Stimulated activated CD4-positive, alpha-beta T cell treated with anti-CD3 and anti-CD28 coated beads, Interleukin-4, amount 100 ng/mL, for 1 hour (primary cell): ENCODE measurements around the gene WNT5A.

Source experiments
- DNase-seq: peaks from one replicate; pipeline ENCODE4 v3.0.0-alpha.2; 2020

Gene WNT5A

GRCh38 chr3:55480911-55481743 is 6.0 kb downstream of the WNT5A start:
- no peak for DNase-seq

GRCh38 chr3:55477306-55478303 is 9.5 kb downstream of the WNT5A start:
- DNase-seq, result no peak

GRCh38 chr3:55476515-55476914 is 10.6 kb downstream of the WNT5A start:
- no peak for DNase-seq

- no peak for DNase-seq
Observed at GRCh38 chr3:55474213-55474632, 12.9 kb downstream of the WNT5A start.

GRCh38 chr3:55473788-55474187 is 13.3 kb downstream of the WNT5A start:
- no peak for DNase-seq

GRCh38 chr3:55471522-55472280 is 15.4 kb downstream of the WNT5A start:
- no peak for DNase-seq

GRCh38 chr3:55471084-55471483 is 16.0 kb downstream of the WNT5A start:
- DNase-seq, result no peak

- no peak for DNase-seq
Observed at GRCh38 chr3:55469957-55470526, 17.1 kb downstream of the WNT5A start.

GRCh38 chr3:55468251-55468650 is 18.9 kb downstream of the WNT5A start:
- no peak for DNase-seq

- no peak for DNase-seq
Observed at GRCh38 chr3:55467099-55467498, 20.0 kb downstream of the WNT5A start.

GRCh38 chr3:55466526-55466925 is 20.6 kb downstream of the WNT5A start:
- no peak for DNase-seq

- DNase-seq, result no peak
Observed at GRCh38 chr3:55461896-55462295, 25.2 kb downstream of the WNT5A start.

- no peak for DNase-seq
Observed at GRCh38 chr3:55459838-55460237, 27.3 kb downstream of the WNT5A start.

- DNase-seq, result no peak
Observed at GRCh38 chr3:55458181-55458790, 28.8 kb downstream of the WNT5A start.

GRCh38 chr3:55455915-55456314 is 31.2 kb downstream of the WNT5A start:
- DNase-seq, result no peak

GRCh38 chr3:55454611-55455010 is 32.5 kb downstream of the WNT5A start:
- no peak for DNase-seq

GRCh38 chr3:55453886-55454496 is 33.1 kb downstream of the WNT5A start:
- DNase-seq, result no peak

- no peak for DNase-seq
Observed at GRCh38 chr3:55452886-55453285, 34.2 kb downstream of the WNT5A start.

GRCh38 chr3:55449527-55449926 is 37.6 kb downstream of the WNT5A start:
- DNase-seq, result no peak

GRCh38 chr3:55446850-55447249 is 40.3 kb downstream of the WNT5A start:
- no peak for DNase-seq

- no peak for DNase-seq
Observed at GRCh38 chr3:55445551-55445950, 41.6 kb downstream of the WNT5A start.

GRCh38 chr3:55443346-55443745 is 43.8 kb downstream of the WNT5A start:
- no peak for DNase-seq
